ENCODE data around the gene PPP6R3.

DNA sequence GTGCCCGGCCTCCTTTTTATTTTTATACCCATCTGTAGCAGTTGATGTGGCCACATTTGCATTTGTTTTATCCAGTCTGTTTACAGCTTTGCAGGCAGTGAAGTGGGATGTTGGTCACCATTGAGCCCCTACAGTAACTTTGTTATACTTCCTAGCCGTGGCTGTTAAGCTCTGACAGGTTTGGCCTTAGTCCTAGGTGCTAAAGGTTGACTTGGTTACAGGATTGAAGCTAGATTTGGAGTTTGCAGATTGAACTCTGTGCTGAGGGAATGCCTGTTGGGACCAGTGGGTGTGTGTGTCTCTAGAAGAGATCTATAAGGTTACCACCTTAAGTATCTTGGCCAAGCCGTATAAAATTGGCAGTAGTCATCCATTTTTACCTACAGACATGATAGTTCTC lies 91.2 kb downstream of the PPP6R3 start:
- TF ChIP-seq, protein P1, sequence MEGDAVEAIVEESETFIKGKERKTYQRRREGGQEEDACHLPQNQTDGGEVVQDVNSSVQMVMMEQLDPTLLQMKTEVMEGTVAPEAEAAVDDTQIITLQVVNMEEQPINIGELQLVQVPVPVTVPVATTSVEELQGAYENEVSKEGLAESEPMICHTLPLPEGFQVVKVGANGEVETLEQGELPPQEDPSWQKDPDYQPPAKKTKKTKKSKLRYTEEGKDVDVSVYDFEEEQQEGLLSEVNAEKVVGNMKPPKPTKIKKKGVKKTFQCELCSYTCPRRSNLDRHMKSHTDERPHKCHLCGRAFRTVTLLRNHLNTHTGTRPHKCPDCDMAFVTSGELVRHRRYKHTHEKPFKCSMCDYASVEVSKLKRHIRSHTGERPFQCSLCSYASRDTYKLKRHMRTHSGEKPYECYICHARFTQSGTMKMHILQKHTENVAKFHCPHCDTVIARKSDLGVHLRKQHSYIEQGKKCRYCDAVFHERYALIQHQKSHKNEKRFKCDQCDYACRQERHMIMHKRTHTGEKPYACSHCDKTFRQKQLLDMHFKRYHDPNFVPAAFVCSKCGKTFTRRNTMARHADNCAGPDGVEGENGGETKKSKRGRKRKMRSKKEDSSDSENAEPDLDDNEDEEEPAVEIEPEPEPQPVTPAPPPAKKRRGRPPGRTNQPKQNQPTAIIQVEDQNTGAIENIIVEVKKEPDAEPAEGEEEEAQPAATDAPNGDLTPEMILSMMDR (IDR thresholded peaks at IDR 0.05), result no peak
- TF ChIP-seq SIN3A (IDR thresholded peaks at IDR 0.05; ENCODE audit: borderline replicate concordance, insufficient read depth, low read depth, low read length), result no peak

Measured in Panc1 (cell line).